HCT116 (cell line): Measurements from ENCODE around the gene UVSSA. TPM values are rescaled to one million over a fixed set of nuclear protein-coding genes. Genes with fewer than 3 reads are reported as not detected.

ENCODE experiments used
- ATAC-seq: fragments of 200-7000 bp; cut with Tn5 transposase; 2 replicates; pipeline ENCODE4 v1.9.1; 2020; ENCODE audit warnings: mild to moderate bottlenecking, moderate library complexity
- BruUV-seq: library from RNA; stranded (reverse); fragments of 400-500 nt; replicated peaks from 2 replicates; lab custom pipeline; 2021; lab: Mats Ljungman, UMichigan
- CTCF ChIA-PET: fragments of 300-600 bp; sonication (Branson Sonifier 250); formaldehyde crosslinking; loops from one replicate; lab custom pipeline; 2021; ENCODE audit warnings: antibody characterized with exemption; lab: Charles Lee
- POLR2A ChIA-PET: fragments of 300-600, 350-600 bp; sonication (Branson Sonifier 250); formaldehyde crosslinking; loops from one replicate; lab custom pipeline; 2021; ENCODE audit warnings: antibody characterized with exemption; lab: Charles Lee
- RAD21 ChIA-PET, 2 experiments: fragments of 300-600 bp; sonication (Branson Sonifier 250); formaldehyde crosslinking; loops; one replicate each; lab custom pipeline; 2023; ENCODE audit warnings: low total read pairs in 2 of 2; ENCODE audit not compliant: uncharacterized antibody in 2 of 2, unreplicated experiment in 2 of 2, low non-redundant PET in 1 of 2; lab: Charles Lee
- DNase-seq: peaks from one replicate; pipeline ENCODE4 v3.0.0-alpha.2; 2010; ENCODE audit warnings: low read depth, low spot score
- H2AFZ ChIP-seq: fragments of 200-600 bp; shearing (Covaris generic), sonication (generic); 2 replicates; pipeline ENCODE4 v1.6.1; 2017; ENCODE audit warnings: low read depth, mixed run types, mixed read lengths, antibody characterized with exemption, low read length; ENCODE audit not compliant: poor library complexity, severe bottlenecking
- H3K27ac ChIP-seq: 2 replicates; pipeline ENCODE4 v1.5.1; 2012; ENCODE audit warnings: low read depth, low read length
- H3K27me3 ChIP-seq: fragments of 200-600 bp; sonication (generic); 2 replicates; pipeline ENCODE4 v1.6.1; 2016; ENCODE audit warnings: mixed run types, low read length, mixed read lengths; ENCODE audit not compliant: insufficient read depth
- H3K36me3 ChIP-seq, 2 experiments: fragments of 200-500 bp in 1 of 2; fragments of 200-600 bp in 1 of 2; sonication (Bioruptor generic) in 1 of 2; sonication (generic) in 1 of 2; 2 replicates each; pipeline versions ENCODE4 v1.5.1 to v1.6.1; 2014 to 2016; ENCODE audit warnings: low read length in 2 of 2, inconsistent platforms in 1 of 2, mixed read lengths in 1 of 2, mixed run types in 1 of 2; ENCODE audit not compliant: insufficient read depth in 2 of 2, control insufficient read depth in 1 of 2
- H3K4me1 ChIP-seq, 2 experiments: fragments of 200-600 bp in 1 of 2; sonication (generic) in 1 of 2; 2 replicates each; pipeline versions ENCODE4 v1.5.1 to v1.6.1; 2012 to 2017; ENCODE audit warnings: low read length in 2 of 2, inconsistent platforms in 1 of 2, mild to moderate bottlenecking in 1 of 2, mixed read lengths in 1 of 2, mixed run types in 1 of 2, moderate library complexity in 1 of 2; ENCODE audit not compliant: insufficient read depth in 2 of 2, control insufficient read depth in 1 of 2
- H3K4me2 ChIP-seq: fragments of 200-600 bp; sonication (generic); 2 replicates; pipeline ENCODE4 v1.6.1; 2017; ENCODE audit warnings: mixed run types, low read length, mixed read lengths
- H3K4me3 ChIP-seq, 2 experiments: fragments of 200-600 bp in 1 of 2; sonication (generic) in 1 of 2; replicated peaks in 1 of 2; 2 replicates each; pipeline ENCODE4 v1.5.1; 2011 to 2016; ENCODE audit warnings: low read length in 2 of 2, control low read depth in 1 of 2, low read depth in 1 of 2, mild to moderate bottlenecking in 1 of 2, mixed read lengths in 1 of 2, mixed run types in 1 of 2
- H3K79me2 ChIP-seq: fragments of 200-600 bp; sonication (generic); 2 replicates; pipeline ENCODE4 v1.6.1; 2017; ENCODE audit warnings: mild to moderate bottlenecking, mixed run types, low read length, moderate library complexity, mixed read lengths; ENCODE audit not compliant: insufficient read depth
- H3K9ac ChIP-seq: fragments of 200-600 bp; sonication (generic); 2 replicates; pipeline ENCODE4 v1.6.1; 2016; ENCODE audit warnings: low read length, mixed read lengths
- H3K9me2 ChIP-seq: fragments of 200-600 bp; sonication (generic), shearing (Covaris generic); 2 replicates; pipeline ENCODE4 v1.6.1; 2017; ENCODE audit warnings: mixed run types, mild to moderate bottlenecking, moderate library complexity; ENCODE audit not compliant: insufficient read depth
- H3K9me3 ChIP-seq, 2 experiments: fragments of 200-500 bp in 1 of 2; fragments of 200-600 bp in 1 of 2; sonication (Bioruptor generic) in 1 of 2; sonication (generic) in 1 of 2; 2 replicates each; pipeline ENCODE4 v1.6.1; 2014 to 2017; ENCODE audit warnings: low read length in 2 of 2, mixed read lengths in 2 of 2, inconsistent platforms in 1 of 2, low read depth in 1 of 2, mild to moderate bottlenecking in 1 of 2, mixed run types in 1 of 2, moderate library complexity in 1 of 2; ENCODE audit not compliant: control insufficient read depth in 1 of 2, insufficient read depth in 1 of 2
- H4K20me1 ChIP-seq: fragments of 200-600 bp; sonication (generic), shearing (Covaris generic); 2 replicates; pipeline ENCODE4 v1.6.1; 2017; ENCODE audit warnings: mixed run types, mild to moderate bottlenecking, moderate library complexity; ENCODE audit not compliant: insufficient read depth
- CEBPB ChIP-seq: IDR thresholded peaks from 2 replicates; pipeline ENCODE4 v1.6.1; 2012; ENCODE audit warnings: low read depth
- EGR1 ChIP-seq: IDR thresholded peaks from 2 replicates; pipeline ENCODE4 v1.6.1; 2012; ENCODE audit warnings: low read depth
- ELF1 ChIP-seq: IDR thresholded peaks from 2 replicates; pipeline ENCODE4 v1.6.1; 2012; ENCODE audit warnings: low read depth, borderline replicate concordance
- EZH2 ChIP-seq: fragments of 200-600 bp; sonication (generic); IDR thresholded peaks from 2 replicates; pipeline ENCODE4 v1.6.1; 2017; ENCODE audit warnings: antibody characterized with exemption, mixed run types
- EZH2phosphoT487 ChIP-seq: fragments of 200-600 bp; IDR thresholded peaks from 2 replicates; pipeline ENCODE4 v1.6.1; 2018; ENCODE audit warnings: antibody characterized with exemption, borderline replicate concordance
- JUND ChIP-seq: IDR thresholded peaks from 2 replicates; pipeline ENCODE4 v1.6.1; 2012
- RAD21 ChIP-seq: IDR thresholded peaks from 2 replicates; pipeline ENCODE4 v1.6.1; 2012; ENCODE audit warnings: low read depth, mild to moderate bottlenecking
- SIN3A ChIP-seq: IDR thresholded peaks from 2 replicates; pipeline ENCODE4 v1.6.1; 2012; ENCODE audit warnings: low read depth
- TCF7L2 ChIP-seq: IDR thresholded peaks from 2 replicates; pipeline ENCODE4 v1.7.0; 2011; ENCODE audit warnings: borderline replicate concordance, inconsistent platforms; ENCODE audit not compliant: insufficient read depth, insufficient read length; ENCODE audit errors: extremely low read depth
- ZFX ChIP-seq: fragments of 450-650 bp; IDR thresholded peaks from 2 replicates; pipeline ENCODE4 v1.6.1; 2017
- ZNF274 ChIP-seq: fragments of 200-500 bp; sonication (Bioruptor generic); IDR thresholded peaks from 2 replicates; pipeline ENCODE4 v1.6.1; 2014; ENCODE audit warnings: mild to moderate bottlenecking, low read depth, low read length, inconsistent platforms
- intact Hi-C: fragments of 100-400 bp; cut with micrococcal nuclease; formaldehyde crosslinking; loops from 2 replicates; pipeline ENCODE4 v1.10.0; 2022
- total RNA-seq: library from RNA; stranded (reverse); gene quantifications from one replicate; pipeline ENCODE4 v1.2.1, GENCODE V29; 2021; ENCODE audit not compliant: unreplicated experiment
- TF ChIP-seq, protein P1 (sequence below): IDR thresholded peaks from 2 replicates; pipeline ENCODE4 v1.6.1; 2012
- TF ChIP-seq, protein P2 (sequence below): IDR thresholded peaks from 2 replicates; pipeline ENCODE4 v1.6.1; 2012; ENCODE audit warnings: low read depth
- TF ChIP-seq, protein P3 (sequence below): IDR thresholded peaks from 2 replicates; pipeline ENCODE4 v1.6.1; 2011; ENCODE audit warnings: mild to moderate bottlenecking, low read length, moderate library complexity; ENCODE audit not compliant: insufficient replicate concordance; ENCODE audit errors: extremely low read depth
- TF ChIP-seq, protein P4 (sequence below), 3 experiments: fragments of 200-600 bp in 1 of 3; sonication (generic) in 1 of 3; IDR thresholded peaks in 2 of 3; conservative IDR thresholded peaks in 1 of 3; 2 replicates each; pipeline ENCODE4 v1.5.1; 2012 to 2017; ENCODE audit warnings: low read depth in 2 of 3, low read length in 2 of 3, antibody characterized with exemption in 1 of 3, borderline replicate concordance in 1 of 3, control low read depth in 1 of 3, mild to moderate bottlenecking in 1 of 3, mixed read lengths in 1 of 3, mixed run types in 1 of 3, moderate library complexity in 1 of 3; ENCODE audit not compliant: insufficient read depth in 1 of 3

The UVSSA gene
- total RNA-seq, 1 experiment from 2014 or later: 30.5 TPM

DNA sequence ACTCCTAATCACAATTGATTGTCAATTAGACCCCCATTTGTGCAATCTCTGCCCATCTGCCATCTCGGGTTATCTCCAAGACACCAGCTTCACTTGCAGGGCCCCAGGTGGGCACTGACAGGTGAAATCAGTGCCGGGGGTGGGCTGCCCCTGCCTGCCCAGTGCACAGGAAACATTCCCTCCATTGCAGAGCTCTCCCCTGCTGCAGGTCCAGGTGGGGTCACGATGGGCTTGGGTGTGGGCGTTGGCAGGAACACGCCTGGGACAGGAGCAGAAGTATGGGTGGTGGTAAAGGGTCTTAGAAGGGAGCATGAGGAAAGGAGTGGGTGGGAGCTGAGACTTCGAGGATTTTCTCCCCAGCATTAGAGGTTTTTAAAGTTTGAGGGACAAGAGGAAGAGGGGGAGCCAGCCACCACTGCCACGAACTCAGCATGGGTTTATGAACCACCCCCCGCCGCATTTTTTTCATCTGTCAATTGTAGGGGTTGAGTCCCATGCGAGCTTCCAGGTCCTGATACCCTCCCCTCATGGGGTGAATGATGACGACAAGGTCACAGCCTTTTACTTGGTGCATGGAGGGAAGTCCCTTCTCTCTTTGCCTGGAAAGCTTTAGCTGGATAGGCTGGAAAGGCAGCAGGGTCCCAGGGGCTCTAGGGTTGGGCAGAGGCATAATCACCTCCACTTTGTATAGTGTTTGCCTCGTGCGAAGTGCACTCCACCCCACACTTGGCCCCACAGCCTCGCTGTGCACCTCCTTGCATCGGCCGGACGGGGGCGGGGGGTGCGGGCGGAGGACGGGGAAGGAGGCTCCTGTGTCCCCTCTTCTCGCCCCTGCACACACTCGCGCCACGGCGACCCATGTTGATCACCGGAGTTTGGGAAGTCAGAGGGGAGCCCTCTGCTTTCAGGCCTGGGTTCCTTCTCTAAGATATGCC is 62.8 kb downstream of the UVSSA start:
- no peak for TF ChIP-seq RAD21
- TF ChIP-seq ZNF274: no peak
- no peak for TF ChIP-seq ZFX
- TF ChIP-seq, protein P1, sequence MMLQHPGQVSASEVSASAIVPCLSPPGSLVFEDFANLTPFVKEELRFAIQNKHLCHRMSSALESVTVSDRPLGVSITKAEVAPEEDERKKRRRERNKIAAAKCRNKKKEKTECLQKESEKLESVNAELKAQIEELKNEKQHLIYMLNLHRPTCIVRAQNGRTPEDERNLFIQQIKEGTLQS: no peak
- TF ChIP-seq EZH2: no peak
- no peak for TF ChIP-seq EZH2phosphoT487
- TF ChIP-seq, protein P2, sequence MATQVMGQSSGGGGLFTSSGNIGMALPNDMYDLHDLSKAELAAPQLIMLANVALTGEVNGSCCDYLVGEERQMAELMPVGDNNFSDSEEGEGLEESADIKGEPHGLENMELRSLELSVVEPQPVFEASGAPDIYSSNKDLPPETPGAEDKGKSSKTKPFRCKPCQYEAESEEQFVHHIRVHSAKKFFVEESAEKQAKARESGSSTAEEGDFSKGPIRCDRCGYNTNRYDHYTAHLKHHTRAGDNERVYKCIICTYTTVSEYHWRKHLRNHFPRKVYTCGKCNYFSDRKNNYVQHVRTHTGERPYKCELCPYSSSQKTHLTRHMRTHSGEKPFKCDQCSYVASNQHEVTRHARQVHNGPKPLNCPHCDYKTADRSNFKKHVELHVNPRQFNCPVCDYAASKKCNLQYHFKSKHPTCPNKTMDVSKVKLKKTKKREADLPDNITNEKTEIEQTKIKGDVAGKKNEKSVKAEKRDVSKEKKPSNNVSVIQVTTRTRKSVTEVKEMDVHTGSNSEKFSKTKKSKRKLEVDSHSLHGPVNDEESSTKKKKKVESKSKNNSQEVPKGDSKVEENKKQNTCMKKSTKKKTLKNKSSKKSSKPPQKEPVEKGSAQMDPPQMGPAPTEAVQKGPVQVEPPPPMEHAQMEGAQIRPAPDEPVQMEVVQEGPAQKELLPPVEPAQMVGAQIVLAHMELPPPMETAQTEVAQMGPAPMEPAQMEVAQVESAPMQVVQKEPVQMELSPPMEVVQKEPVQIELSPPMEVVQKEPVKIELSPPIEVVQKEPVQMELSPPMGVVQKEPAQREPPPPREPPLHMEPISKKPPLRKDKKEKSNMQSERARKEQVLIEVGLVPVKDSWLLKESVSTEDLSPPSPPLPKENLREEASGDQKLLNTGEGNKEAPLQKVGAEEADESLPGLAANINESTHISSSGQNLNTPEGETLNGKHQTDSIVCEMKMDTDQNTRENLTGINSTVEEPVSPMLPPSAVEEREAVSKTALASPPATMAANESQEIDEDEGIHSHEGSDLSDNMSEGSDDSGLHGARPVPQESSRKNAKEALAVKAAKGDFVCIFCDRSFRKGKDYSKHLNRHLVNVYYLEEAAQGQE: no peak
- TF ChIP-seq SIN3A: no peak
- TF ChIP-seq JUND: no peak
- TF ChIP-seq, protein P3, sequence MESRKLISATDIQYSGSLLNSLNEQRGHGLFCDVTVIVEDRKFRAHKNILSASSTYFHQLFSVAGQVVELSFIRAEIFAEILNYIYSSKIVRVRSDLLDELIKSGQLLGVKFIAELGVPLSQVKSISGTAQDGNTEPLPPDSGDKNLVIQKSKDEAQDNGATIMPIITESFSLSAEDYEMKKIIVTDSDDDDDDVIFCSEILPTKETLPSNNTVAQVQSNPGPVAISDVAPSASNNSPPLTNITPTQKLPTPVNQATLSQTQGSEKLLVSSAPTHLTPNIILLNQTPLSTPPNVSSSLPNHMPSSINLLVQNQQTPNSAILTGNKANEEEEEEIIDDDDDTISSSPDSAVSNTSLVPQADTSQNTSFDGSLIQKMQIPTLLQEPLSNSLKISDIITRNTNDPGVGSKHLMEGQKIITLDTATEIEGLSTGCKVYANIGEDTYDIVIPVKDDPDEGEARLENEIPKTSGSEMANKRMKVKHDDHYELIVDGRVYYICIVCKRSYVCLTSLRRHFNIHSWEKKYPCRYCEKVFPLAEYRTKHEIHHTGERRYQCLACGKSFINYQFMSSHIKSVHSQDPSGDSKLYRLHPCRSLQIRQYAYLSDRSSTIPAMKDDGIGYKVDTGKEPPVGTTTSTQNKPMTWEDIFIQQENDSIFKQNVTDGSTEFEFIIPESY: no peak
- no peak for TF ChIP-seq ELF1
- TF ChIP-seq TCF7L2: no peak
- TF ChIP-seq, protein P4, sequence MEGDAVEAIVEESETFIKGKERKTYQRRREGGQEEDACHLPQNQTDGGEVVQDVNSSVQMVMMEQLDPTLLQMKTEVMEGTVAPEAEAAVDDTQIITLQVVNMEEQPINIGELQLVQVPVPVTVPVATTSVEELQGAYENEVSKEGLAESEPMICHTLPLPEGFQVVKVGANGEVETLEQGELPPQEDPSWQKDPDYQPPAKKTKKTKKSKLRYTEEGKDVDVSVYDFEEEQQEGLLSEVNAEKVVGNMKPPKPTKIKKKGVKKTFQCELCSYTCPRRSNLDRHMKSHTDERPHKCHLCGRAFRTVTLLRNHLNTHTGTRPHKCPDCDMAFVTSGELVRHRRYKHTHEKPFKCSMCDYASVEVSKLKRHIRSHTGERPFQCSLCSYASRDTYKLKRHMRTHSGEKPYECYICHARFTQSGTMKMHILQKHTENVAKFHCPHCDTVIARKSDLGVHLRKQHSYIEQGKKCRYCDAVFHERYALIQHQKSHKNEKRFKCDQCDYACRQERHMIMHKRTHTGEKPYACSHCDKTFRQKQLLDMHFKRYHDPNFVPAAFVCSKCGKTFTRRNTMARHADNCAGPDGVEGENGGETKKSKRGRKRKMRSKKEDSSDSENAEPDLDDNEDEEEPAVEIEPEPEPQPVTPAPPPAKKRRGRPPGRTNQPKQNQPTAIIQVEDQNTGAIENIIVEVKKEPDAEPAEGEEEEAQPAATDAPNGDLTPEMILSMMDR (IDR thresholded peaks at IDR 0.05 in 2 of 3, conservative IDR thresholded peaks at IDR 0.05 in 1 of 3; ENCODE audit: borderline replicate concordance in 1 of 3, insufficient read depth in 1 of 3, low read depth in 2 of 3, low read length in 2 of 3): no peak
- TF ChIP-seq EGR1: no peak
- TF ChIP-seq CEBPB: no peak
- H3K9me3 ChIP-seq: no peaks in the 10 kb centered on the region; a peak in 1 of 4 replicates
- ATAC-seq: 0 out of 2 replicates have a peak, but pooled peaks have one; percentile 8
- intact Hi-C loops: no loop called here
- H3K4me2 ChIP-seq: no peak overlapping the region
- no peaks in the 10 kb centered on the region for H3K9me2 ChIP-seq
- ChIA-PET RAD21 (no interaction called here), POLR2A (no interaction called here), CTCF (no interaction called here)
- no TSS peak for BruUV-seq
- no peak for DNase-seq
- H3K27me3 ChIP-seq: no peaks in the 10 kb centered on the region
- no peak overlapping the region for H2AFZ ChIP-seq
- no peak overlapping the region for H3K4me3 ChIP-seq
- no peak overlapping the region for H3K27ac ChIP-seq
- no peaks in the 10 kb centered on the region for H3K4me1 ChIP-seq
- H3K79me2 ChIP-seq: no peaks in the 10 kb centered on the region
- H3K9ac ChIP-seq: no peak overlapping the region
- no peaks in the 10 kb centered on the region for H4K20me1 ChIP-seq
- no peaks in the 10 kb centered on the region for H3K36me3 ChIP-seq
